Hippocampal formation (tissue), 2 donors: ENCODE measurements around the gene TSGA10IP.

ENCODE experiments used
- DNase-seq, 2 donors: peaks; one replicate each; lab custom pipeline; 2025; lab: John Stamatoyannopoulos, UW

TSGA10IP gene

GRCh38 chr11:65945430-65945911 is at the start of gene TSGA10IP:
Gene TSGA10IP, plus strand, starts transcription at chr11:65945480. Its CDS starts 196 bp downstream, at chr11:65945676.
- no peak for DNase-seq

DNA sequence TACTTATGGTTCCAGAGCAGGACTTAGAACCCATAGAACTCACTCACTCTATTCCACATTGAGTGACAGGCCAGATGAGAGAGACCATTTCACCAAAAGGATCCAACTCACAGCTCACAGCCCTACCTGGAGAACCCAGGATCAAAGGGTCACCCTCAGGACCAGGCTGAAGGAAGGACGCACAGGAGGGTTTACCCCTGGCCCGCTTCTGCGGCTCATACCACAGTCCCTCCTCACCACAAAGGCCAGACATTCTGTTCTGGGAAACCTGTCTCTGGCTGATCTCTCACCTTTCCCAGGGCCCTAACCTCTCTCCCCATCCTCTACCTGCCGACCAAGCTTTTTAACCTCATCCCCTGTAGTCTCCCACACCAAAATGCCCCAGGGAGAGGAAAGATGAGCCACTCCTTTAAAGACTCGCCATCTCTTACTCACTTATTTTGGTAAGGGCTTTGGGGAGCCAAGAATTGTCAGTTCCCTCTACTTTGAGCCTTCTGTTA is 49.7 kb upstream of the TSGA10IP start:
- DNase-seq, result no peak

DNA sequence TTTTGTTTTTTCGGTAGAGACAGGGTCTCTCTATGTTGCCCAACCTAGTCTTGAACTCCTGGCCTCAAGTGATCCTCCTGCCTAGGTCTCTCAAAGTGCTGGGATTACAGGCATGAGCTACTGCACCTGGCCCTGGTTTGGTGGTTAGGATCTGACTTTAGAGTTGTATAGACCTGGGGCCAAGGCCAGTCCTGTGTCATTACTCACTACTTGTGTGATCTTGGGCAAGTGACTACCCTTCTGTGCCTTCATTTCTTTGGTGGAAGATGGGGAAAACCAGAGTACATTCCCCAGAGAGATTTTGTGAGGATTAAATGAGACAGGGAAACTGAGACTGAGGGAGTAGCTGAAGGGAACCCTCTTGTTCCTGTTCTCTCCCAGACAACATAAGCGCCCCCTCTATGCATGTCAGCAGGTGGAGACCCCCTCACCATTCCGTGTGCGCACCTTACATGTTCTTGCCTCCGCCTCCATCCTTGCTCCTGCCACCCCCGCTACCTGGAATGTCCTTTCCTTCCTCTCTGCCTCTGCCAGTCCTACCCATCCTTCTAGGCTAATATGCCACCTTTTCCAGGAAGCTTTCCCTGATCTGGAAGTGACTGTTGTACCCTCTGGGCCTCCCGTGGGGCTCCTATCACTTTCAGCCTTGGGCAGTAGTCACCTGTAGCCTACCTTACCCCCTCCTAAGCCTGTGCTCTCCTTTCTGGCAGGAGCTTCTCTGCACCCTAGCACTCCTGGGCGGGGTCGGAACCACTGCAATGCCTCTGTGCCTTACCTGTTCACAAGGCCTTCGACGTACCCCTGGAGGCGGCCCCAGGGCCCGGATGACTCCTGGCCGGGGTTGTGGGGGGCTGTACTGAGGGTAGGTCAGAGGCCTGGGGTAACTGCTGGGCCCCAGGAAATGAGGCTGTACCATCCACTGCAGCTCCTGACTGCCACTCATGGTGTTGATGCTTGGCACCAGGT is 49.0 kb upstream of the TSGA10IP start:
- DNase-seq, result no peak

DNA sequence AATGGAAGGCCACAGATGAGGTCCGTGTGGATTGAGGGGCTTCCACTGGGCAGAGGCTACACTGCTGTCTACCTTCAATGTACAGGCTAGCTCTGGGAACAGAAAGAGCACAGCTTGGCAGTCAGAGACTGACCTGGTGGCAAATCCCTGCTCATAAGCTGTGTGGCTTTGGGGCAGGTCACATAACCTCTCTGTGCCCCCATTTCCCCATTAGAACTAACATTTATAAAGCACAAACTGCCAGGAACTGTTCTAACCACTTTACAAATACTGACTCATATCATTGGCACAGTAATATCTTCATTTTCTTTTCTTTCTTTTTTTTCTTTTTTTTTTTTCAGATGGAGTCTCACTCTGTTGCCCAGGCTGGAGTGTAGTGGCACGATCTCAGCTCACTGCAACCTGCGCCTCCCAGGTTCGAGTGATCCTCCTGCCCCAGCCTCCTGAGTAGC is 48.2 kb upstream of the TSGA10IP start:
- DNase-seq, result no peak

DNA sequence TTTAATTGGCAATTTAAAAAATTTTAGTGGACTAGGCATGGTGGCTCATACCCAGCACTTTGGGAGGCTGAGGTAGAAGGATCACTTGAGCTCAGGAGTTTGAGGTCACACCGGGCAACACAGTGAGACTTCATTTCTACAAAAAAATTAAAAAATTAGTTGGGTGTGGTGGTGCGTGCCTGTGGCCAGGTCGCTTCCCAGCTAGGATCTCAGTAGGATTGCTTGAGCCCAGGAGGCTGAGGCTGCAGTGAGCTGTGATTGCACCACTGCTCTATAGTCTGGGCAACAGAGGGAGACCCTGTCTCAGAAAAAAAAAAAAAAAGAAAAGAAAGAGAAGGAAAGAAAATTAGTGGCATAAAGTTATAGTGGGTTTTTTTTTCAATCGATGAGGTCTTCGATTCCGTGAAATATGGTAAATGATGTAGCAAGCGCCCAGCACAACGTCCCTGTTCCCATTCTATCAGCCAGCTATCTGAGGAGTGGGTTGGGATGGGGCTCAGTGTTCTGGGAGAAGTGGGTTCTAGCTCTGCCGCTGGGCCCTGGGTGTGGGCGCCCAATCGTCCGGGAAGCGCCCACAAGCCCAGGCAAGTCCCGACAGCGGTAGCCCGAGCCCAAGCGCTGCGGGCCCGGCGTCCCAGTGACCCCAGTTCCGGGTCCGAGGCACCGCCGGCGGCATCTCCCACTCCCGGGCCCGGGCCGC is 46.5 kb upstream of the TSGA10IP start:
- no peak for DNase-seq

GRCh38 chr11:65899356-65900124 is 45.7 kb upstream of the TSGA10IP start:
- DNase-seq, result no peak

DNA sequence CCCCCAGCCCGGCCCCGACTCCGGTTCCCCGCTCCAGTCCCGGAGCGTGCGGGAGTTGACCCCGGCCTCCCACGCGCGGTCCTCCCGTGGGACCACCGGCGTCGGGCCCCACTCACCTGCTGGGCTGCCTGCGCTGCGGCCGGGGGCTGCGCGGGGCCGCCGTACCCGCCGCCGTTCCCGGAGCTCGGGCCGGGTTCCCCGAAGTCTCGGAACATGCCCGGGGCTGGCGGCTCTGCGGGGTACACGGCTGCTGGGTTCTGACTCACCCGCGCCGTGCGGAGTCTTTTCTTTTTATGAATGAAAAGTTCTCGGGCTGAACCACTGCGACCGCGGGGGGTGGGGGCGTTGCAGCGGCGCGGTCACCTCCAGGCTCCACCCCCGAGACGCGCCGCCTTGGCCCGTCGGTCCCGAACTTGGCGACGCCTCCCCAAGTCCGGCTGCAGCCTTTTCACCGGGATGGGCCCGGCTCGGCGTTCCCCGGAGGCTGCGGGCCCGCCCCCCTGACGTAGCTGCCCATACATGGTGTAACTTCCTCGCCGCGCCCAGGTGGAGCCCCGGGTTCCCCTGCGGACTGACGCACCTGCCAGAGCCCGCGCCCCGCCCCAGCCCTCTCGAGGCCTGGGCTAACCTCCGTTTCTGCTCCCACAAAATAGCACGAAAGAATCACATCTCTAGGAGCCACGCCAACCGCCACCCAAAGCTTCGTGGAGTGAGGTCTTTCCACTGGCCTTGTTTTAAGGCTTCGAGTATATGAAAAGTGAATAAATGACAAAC is 45.0 kb upstream of the TSGA10IP start, which contains the start of gene FOSL1:
TSS of gene FOSL1 (minus strand) at position 264 of the 774 bp plus-strand sequence. CDS start at position 215, 49 bp downstream.
- DNase-seq, result peak in 1 of 2 donors; percentile 34

- DNase-seq, result no peak
Observed at GRCh38 chr11:65900899-65901180, 44.4 kb upstream of the TSGA10IP start.

DNA sequence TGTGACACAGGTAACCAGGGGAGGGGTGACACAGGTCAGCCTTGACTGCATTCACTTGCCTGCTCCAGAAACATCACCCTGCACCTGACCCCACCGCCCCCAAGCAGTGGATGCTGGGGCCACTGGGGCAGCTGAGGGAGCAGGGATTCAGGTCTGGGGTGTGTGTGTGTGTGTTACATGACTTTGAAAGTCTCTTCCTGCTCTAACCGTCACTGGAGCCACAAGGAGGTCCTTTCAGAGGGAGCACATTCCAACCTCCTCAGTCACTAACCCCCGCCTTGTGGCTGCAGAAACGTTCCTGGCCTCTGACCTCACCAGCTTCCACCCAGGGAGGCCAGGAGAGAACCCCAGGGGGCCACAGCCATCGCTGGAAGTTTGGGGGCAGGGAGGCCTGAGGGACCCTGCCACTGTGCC is 42.2 kb upstream of the TSGA10IP start:
- DNase-seq, result no peak

DNA sequence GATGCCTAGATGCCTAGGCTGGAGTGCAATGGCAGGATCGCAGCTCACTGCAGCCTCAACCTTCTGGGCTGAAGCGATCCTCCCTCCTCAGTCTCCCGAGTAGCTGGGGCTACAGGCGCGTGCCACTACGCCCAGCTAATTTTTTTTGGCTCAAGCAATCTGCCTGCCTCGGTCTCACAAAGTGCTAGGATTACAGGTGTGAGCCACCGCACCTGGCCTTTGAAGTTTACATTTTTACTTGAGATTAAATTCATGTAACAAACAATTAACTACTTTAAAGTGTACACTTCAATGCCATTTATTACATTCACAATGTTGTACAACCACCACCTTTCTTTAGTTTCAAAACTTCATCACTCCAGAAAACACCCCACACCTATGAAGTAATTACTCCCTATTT is 41.6 kb upstream of the TSGA10IP start:
- no peak for DNase-seq

DNA sequence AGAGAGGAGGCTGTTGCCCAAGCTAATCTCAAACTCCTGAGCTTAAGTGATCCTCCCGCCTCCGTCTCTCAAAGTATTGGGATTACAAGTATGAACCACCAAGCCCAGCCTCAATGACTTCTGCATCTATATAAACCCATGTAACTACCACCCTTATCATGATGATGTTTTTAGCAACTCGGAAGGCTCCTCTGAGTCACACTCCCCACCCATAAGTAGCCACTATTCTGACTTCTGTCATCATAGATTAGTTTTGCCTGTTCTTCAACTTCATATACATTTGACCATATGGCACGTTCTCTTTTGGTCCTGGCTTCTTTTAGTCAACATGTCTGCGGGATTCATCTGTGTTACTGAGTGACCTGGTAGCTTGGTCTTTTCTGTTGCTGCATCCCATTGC is 38.7 kb upstream of the TSGA10IP start:
- DNase-seq, result no peak

GRCh38 chr11:65907878-65908277 is 37.4 kb upstream of the TSGA10IP start:
- DNase-seq, result no peak

GRCh38 chr11:65911682-65912568 is 33.4 kb upstream of the TSGA10IP start:
- no peak for DNase-seq

- no peak for DNase-seq
Observed at GRCh38 chr11:65912845-65913244, 32.4 kb upstream of the TSGA10IP start.

GRCh38 chr11:65915101-65915820 is 30.0 kb upstream of the TSGA10IP start:
- no peak for DNase-seq

DNA sequence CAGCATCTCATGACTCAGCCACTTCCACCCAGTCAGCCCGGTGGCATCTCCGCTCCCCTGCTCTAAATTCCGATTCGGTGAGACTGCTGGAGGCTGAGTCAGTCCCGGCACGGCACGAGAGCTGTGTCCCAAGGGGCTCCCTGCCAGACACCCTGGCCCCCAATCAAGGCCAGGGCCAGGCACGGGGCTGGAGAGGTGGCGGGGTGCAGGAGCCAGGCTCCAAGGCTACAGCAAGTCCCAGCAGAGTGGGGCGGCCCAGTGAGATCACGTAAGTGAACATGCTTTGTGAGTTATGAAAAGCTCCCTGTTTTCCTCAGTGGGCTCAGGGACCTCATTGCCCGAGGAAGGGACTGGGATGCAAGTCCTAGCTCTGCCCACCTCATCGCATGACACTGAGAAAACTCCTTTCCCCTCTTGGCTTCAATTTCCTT is 29.4 kb upstream of the TSGA10IP start:
- DNase-seq, result no peak

DNA sequence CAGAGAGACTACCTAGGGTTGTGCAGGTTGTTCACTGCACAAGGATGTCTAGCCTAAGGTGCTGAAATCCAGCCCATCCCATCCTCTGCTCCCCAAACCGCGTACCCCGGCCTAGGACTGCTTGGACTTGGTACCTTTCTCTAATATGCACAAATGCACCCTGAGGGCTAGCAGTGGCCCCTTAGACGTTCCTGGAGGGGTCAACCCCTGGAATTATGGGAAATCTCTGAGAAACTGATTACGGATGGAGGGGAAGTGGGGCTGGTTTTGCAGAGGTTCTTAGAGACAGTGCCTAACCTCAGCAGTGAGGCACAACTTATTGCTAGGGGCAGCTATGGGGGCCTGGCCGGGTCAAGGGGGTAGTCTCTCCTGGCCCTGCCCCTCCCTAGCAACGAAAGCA is 28.9 kb upstream of the TSGA10IP start:
- DNase-seq, result no peak

DNA sequence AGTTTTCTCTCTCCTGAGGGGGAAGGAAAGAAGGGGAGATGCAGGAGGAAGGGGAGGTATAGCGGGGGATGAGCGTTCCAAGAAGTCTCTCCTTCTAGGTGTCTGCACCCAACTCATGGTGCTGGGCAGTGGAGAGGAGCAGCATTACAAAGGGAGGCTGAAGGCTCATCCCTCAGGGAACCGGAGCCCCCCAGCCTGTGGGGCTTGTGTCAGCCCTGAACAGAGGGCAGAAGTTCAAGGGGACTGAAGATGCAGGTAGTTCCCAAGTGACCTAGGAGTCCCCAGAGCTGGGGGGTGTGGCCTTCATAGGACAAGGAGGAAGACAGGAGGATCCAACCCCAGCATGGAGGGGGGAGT is 28.2 kb upstream of the TSGA10IP start:
- no peak for DNase-seq

- no peak for DNase-seq
Observed at GRCh38 chr11:65917434-65918210, 27.7 kb upstream of the TSGA10IP start.
